Measurements from ENCODE around the gene DHRS7B.

- TF ChIP-seq BHLHE40 (IDR thresholded peaks at IDR 0.05; ENCODE audit: borderline replicate concordance) (no peak), SUZ12 (IDR thresholded peaks at IDR 0.05) (no peak), FOXK2 (IDR thresholded peaks at IDR 0.05) (no peak), ELF4 (IDR thresholded peaks at IDR 0.05) (no peak), ZNF384 (IDR thresholded peaks at IDR 0.05) (no peak), CTBP1 (IDR thresholded peaks at IDR 0.05; ENCODE audit: borderline replicate concordance) (no peak), HDGF (IDR thresholded peaks at IDR 0.05; ENCODE audit: borderline replicate concordance) (no peak), ARNT (IDR thresholded peaks at IDR 0.05) (no peak)
Observed at GRCh38 chr17:21176773-21177395, 50.1 kb downstream of the DHRS7B start.

Data from HEK293T (cell line).